Epithelial cell of esophagus (primary cell): Measurements from ENCODE around the gene ANKRD16.

ENCODE experiments used
- DNase-seq: peaks from one replicate; pipeline ENCODE4 v3.0.0; 2010; ENCODE audit warnings: low read depth
- H3K4me3 ChIP-seq: 2 replicates; pipeline ENCODE4 v1.5.1; 2011; ENCODE audit warnings: mild to moderate bottlenecking, low read length, control low read depth
- CTCF ChIP-seq: IDR thresholded peaks from 2 replicates; pipeline ENCODE4 v1.5.1; 2011; ENCODE audit warnings: low read depth, mild to moderate bottlenecking, low read length, control low read depth, inconsistent platforms; ENCODE audit not compliant: insufficient read depth; ENCODE audit errors: missing control alignments

Gene ANKRD16

GRCh38 chr10:5897504-5897903 lies 7.8 kb upstream of the ANKRD16 start:
- no peak for DNase-seq
- TF ChIP-seq CTCF, result no peak

GRCh38 chr10:5897053-5897340 lies 7.3 kb upstream of the ANKRD16 start:
- H3K4me3 ChIP-seq, result no peak overlapping the region
- TF ChIP-seq CTCF, result no peak
- DNase-seq, result no peak

More at GRCh38 chr10:5897504-5897903, 7.8 kb upstream of the ANKRD16 start:
- no peak overlapping the region for H3K4me3 ChIP-seq

- H3K4me3 ChIP-seq, result no peak overlapping the region
- no peak for DNase-seq
- no peak for TF ChIP-seq CTCF
Measured at GRCh38 chr10:5896208-5897052, 6.7 kb upstream of the ANKRD16 start.

GRCh38 chr10:5895804-5896203 lies 6.1 kb upstream of the ANKRD16 start:
- TF ChIP-seq CTCF, result no peak
- no peak for DNase-seq
- H3K4me3 ChIP-seq, result no peak overlapping the region

- H3K4me3 ChIP-seq, result no peak overlapping the region
- DNase-seq, result no peak
- no peak for TF ChIP-seq CTCF
Measured at GRCh38 chr10:5895365-5895764, 5.7 kb upstream of the ANKRD16 start.

GRCh38 chr10:5894873-5895272 lies 5.2 kb upstream of the ANKRD16 start:
- no peak for DNase-seq
- no peak for TF ChIP-seq CTCF
- H3K4me3 ChIP-seq, result no peak overlapping the region

GRCh38 chr10:5894403-5894802 lies 4.7 kb upstream of the ANKRD16 start:
- no peak for TF ChIP-seq CTCF
- H3K4me3 ChIP-seq, result no peak overlapping the region
- no peak for DNase-seq
